Heart right ventricle (tissue), 16 donors: ENCODE measurements around the gene MYO1D. TPM values are rescaled to one million over a fixed set of nuclear protein-coding genes. Genes with fewer than 3 reads are reported as not detected.

Experiments used
- ATAC-seq, 8 donors: fragments of 200-7000 bp; cut with Tn5 transposase; one replicate each; pipeline ENCODE4 v1.9.1; 2020; ENCODE audit warnings: mild to moderate bottlenecking in 8 of 8, moderate library complexity in 8 of 8, moderate number of reproducible peaks in 1 of 8
- DNase-seq, 2 donors: peaks; one replicate each; pipeline ENCODE4 v3.0.0-alpha.2; 2020
- H3K27ac ChIP-seq, 10 donors: fragments of 200-600 bp; sonication (generic) in 2 of 10; one replicate each; pipeline versions ENCODE4 v1.5.0 to v1.8.0; 2020 to 2022; ENCODE audit warnings: mild to moderate bottlenecking in 3 of 10
- H3K27me3 ChIP-seq, 7 donors: fragments of 200-600 bp; one replicate each; pipeline ENCODE4 v1.8.0; 2021 to 2022; ENCODE audit warnings: mild to moderate bottlenecking in 2 of 7
- H3K36me3 ChIP-seq, 9 donors: fragments of 200-600 bp; sonication (generic) in 1 of 9; one replicate each; pipeline versions ENCODE4 v1.5.0 to v1.8.0; 2020 to 2022; ENCODE audit warnings: mild to moderate bottlenecking in 2 of 9
- H3K4me1 ChIP-seq, 9 donors: fragments of 200-600 bp; sonication (generic) in 1 of 9; one replicate each; pipeline versions ENCODE4 v1.5.0 to v1.8.0; 2020 to 2022; ENCODE audit warnings: mild to moderate bottlenecking in 4 of 9
- H3K4me3 ChIP-seq, 10 donors: fragments of 200-600 bp; sonication (generic) in 2 of 10; one replicate each; pipeline versions ENCODE4 v1.5.0 to v1.8.0; 2020 to 2022; ENCODE audit warnings: mild to moderate bottlenecking in 7 of 10, moderate library complexity in 2 of 10
- H3K9me3 ChIP-seq, 11 donors: fragments of 200-600 bp in 10 of 11; sonication (generic) in 2 of 11; one replicate each; pipeline versions ENCODE4 v1.5.0 to v1.8.0; 2013 to 2022; ENCODE audit warnings: mild to moderate bottlenecking in 2 of 11, control low read depth in 1 of 11, moderate library complexity in 1 of 11
- CTCF ChIP-seq, 9 donors: fragments of 200-600 bp; sonication (generic) in 2 of 9; IDR thresholded peaks; one replicate each; pipeline versions ENCODE4 v1.5.0 to v1.8.0; 2021 to 2022; ENCODE audit warnings: antibody characterized with exemption in 9 of 9, mild to moderate bottlenecking in 5 of 9, moderate library complexity in 1 of 9
- WGBS, 2 donors: extraction: QIAGEN DNeasy Blood & Tissue Kit; methylation state at CpG; one replicate each; pipeline ENCODE4 v1.1.7; 2013; ENCODE audit warnings: inconsistent platforms in 1 of 2; 5-methylcytosine and 5-hydroxymethylcytosine counted together
- intact Hi-C, 10 donors: fragments of 100-400 bp; cut with DNase I; formaldehyde crosslinking; loops; one replicate each; pipeline versions ENCODE4 v1.11.1 to v1.14.2; 2022
- polyA plus RNA-seq, 2 donors: library from polyadenylated mRNA; stranded (reverse); fragments of 200-250 nt; gene quantifications; one replicate each; pipeline ENCODE4 v1.2.3, GENCODE V29; 2013
- total RNA-seq, 10 donors: library from RNA; stranded (reverse); fragmentation: NEBNext Ultra II Directional in 3 of 10; extraction: Animal tissue kit (Norgen Biotek cat#: 25700) in 3 of 10; gene quantifications; one replicate each; pipeline versions ENCODE4 v1.2.1 to v1.2.4, GENCODE V29; 2021 to 2023
- donor health status: Arrhythmogenic right ventricular cardiomyopathy.
- donor health status: ischemic (EF 13 %, LVEDD 7.1; RV severe dilation, severe dysfunction).
- donor health status: healthy with polysubstance abuse.
- donor health status: DM: no; HTN: yes; CAD: no.
- donor health status: DM: no; HTN: no; CAD: no.
- donor health status: ischemic (EF 25% LVEDD 6.9; RV normal size, moderate dysfunction).
- donor health status: ischemic (EF 25% LVEDD 5.7; RV mildly dilated, moderate dysfunction).
- donor health status: healthy.
- donor health status: DM: yes; HTN: yes; CAD: no.
- donor health status: Ischemic cardiomyopathy.
- donor health status: ischemic (EF 35%, LVEDD 5.7; RV mildly dilated, moderate dysfunction).
- donor health status: nonischemic (EF 11% LVEDD 7.7; RV severe dilation, severe dysfunction).
- donor health status: DM: yes; HTN: yes; CAD: no.
- donor health status: PGD.
- donor health status: ischemic (EF 29% LVEDD 5.4; RV normal size, mild dysfunction).
- donor health status: nonischemic (EF 23%, LVEDD 6.1; RV moderate dilation, normal function).

The MYO1D gene
- total and polyA plus RNA-seq, 12 donors: 1.9 to 16.4 (median 6.7) TPM

DNA sequence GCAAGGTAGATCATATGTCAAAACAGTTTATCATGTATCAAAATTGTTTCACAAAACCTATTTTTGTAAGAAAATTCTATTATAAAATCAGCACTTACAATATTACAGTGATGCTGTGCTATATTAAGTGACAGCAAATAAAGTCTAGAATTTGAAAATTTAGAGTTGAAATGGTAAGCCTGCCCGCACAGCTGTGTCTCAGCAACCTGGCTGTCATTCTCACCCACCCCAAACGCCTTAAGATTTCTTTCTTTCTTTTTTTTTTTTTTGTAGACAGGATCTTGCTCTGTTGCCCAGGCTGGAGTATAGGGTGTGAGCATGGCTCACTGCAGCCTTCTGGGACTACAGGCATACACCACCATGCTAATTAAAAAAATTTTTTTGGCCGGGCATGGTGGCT lies 363.3 kb downstream of the MYO1D start:
- no peaks in the 10 kb centered on the region for H3K9me3 ChIP-seq
- H3K4me1 ChIP-seq: peaks cover 0 to 26% (median 13%) of the 10 kb centered on the region in 9 donors
- no peak overlapping the region for H3K27ac ChIP-seq
- no peak for DNase-seq
- no peak for ATAC-seq
- no peak overlapping the region for H3K4me3 ChIP-seq
- intact Hi-C loops: no loop called here
- no peak for TF ChIP-seq CTCF (IDR thresholded peaks at IDR 0.05)
- peaks cover 0 to 5% (median 0%) of the 10 kb centered on the region in 9 donors for H3K36me3 ChIP-seq
- WGBS, 2 donors: 92 to 94% methylated on average over 3 of the region's 3 CpGs
- peaks cover 0 to 6% (median 0%) of the 10 kb centered on the region in 7 donors for H3K27me3 ChIP-seq

DNA sequence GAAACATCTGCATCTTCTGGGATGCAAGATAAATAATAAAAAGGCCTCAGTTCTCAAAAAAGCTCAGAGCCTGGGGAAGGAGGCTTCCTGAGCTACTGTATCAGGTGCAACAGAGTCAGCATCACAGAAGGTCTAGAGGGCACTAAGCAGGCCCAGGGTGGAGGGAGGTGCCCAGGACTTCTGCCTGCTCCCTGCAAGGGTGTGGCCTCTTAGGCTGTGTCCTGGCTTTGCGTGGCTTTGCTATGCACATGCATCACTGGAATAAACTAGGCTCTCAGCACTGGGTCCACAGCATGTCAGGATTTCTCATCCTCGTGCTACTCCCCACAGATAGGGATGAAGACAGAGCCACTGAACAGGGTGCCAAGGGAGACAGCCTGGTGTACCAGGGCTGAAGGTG lies 364.6 kb downstream of the MYO1D start:
- Histone ChIP-seq H3K27ac (no peak overlapping the region), H3K36me3 (peaks cover 0 to 5% (median 0%) of the 10 kb centered on the region in 9 donors), H3K9me3 (no peaks in the 10 kb centered on the region), H3K4me3 (no peak overlapping the region), H3K4me1 (peaks cover 0 to 25% (median 9%) of the 10 kb centered on the region in 9 donors), H3K27me3 (no peaks in the 10 kb centered on the region)
- intact Hi-C loops: no loop called here
- ATAC-seq: no peak
- no peak for DNase-seq
- WGBS, 2 donors: 92 to 94% methylated on average over 2 of the region's 2 CpGs
- TF ChIP-seq CTCF (IDR thresholded peaks at IDR 0.05): no peak

- H3K4me1 ChIP-seq: peaks cover 0 to 9% (median 0%) of the 10 kb centered on the region in 9 donors
- H3K4me3 ChIP-seq: no peak overlapping the region
- no peak for TF ChIP-seq CTCF (IDR thresholded peaks at IDR 0.05)
- DNase-seq: no peak
- 86 to 89% methylated on average over 7 of the region's 7 CpGs for WGBS, 2 donors
- H3K9me3 ChIP-seq: no peaks in the 10 kb centered on the region
- no peak for ATAC-seq
- H3K27ac ChIP-seq: no peak overlapping the region
- H3K27me3 ChIP-seq: no peaks in the 10 kb centered on the region
- peaks cover 0 to 5% (median 0%) of the 10 kb centered on the region in 9 donors for H3K36me3 ChIP-seq
- intact Hi-C loops: no loop called here
Observed at GRCh38 chr17:32510466-32510865, 366.5 kb downstream of the MYO1D start.

- DNase-seq (no peak), ATAC-seq (no peak)
- Histone ChIP-seq H3K4me3 (no peak overlapping the region), H3K27ac (no peak overlapping the region), H3K4me1 (peaks cover 0 to 12% (median 0%) of the 10 kb centered on the region in 9 donors), H3K36me3 (peaks cover 0 to 5% (median 0%) of the 10 kb centered on the region in 9 donors), H3K27me3 (no peaks in the 10 kb centered on the region), H3K9me3 (no peaks in the 10 kb centered on the region)
- WGBS, 2 donors: 88 to 98% methylated on average over 5 of the region's 5 CpGs
- no peak for TF ChIP-seq CTCF (IDR thresholded peaks at IDR 0.05)
- intact Hi-C loops: loop anchor here in 1 of 10 donors (10.0 kb wide), 1 partner anchor 96 kb away; no protein-coding TSS in a partner anchor
Observed at GRCh38 chr17:32508926-32509325, 368.0 kb downstream of the MYO1D start.
